Medulla oblongata (tissue), 1 donor: ENCODE results near the gene PI3.
"Not testable (repeated sequence)": the region's sequence is repeated elsewhere in the genome, so short reads cannot be mapped to it uniquely, and the experiment has no call there.

Experiments used
- DNase-seq: peaks from one replicate; pipeline ENCODE4 v3.0.0-alpha.2; 2015; ENCODE audit errors: extremely low spot score

The PI3 gene, protein sequence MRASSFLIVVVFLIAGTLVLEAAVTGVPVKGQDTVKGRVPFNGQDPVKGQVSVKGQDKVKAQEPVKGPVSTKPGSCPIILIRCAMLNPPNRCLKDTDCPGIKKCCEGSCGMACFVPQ

DNA sequence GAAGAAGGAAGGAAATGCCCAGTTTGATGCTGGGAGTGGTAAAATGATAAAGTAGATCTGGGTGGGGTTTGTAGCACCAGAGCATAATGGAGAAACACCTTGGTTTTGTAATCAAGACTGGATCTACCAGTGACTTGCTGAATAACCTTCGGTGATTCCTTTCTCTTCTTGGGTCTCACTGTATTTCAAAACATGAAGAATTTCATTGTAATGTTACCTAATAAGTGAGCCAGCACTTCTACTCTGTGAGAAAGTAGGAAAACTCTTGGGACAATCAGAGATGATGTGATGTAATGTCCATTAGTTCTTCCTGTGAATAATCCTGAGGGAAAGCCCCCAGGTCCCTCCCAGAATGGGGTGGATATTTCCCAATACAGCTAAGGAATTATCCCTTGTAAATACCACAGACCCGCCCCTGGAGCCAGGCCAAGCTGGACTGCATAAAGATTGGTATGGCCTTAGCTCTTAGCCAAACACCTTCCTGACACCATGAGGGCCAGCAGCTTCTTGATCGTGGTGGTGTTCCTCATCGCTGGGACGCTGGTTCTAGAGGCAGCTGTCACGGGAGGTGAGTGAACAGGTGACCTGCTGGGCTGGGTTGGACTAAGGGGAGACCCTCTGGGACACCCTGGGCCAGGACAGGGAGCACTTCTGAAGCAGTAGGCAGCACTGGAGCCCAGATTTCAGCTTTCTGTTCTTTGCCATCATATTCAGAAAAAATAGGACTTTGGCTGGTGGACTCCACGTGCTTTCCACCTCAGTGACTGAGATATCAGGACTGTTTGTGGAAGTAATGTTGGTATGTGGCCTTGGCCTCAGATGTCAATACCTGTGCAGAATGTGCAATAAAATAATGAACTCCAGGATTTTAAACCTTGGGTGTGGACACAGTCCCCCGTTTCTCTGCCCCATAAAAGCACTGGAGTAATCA, at the start of gene PI3:
Gene PI3, plus strand, starts transcription at position 469 of the 931 bp plus-strand sequence. Its CDS starts 21 bp downstream, at position 490.
- DNase-seq = no peak

DNA sequence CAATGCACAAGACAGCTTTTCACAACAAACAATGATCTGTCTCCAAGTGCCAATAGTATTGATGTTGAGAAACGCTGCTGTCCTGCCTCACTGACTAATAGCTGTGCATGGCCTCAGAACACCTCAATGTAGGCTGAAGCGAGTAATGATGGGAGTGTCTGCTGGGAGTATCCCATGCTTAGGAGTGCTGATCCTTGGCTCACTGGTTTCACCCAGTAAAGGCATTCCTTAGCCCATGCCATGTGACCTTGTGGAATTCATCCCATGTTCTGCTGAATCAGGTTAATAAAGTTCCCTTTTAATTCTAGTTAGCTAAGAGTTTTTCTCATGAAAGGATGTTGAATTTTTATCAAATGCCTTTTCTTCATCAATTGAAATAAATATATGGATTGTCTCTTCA, 46.6 kb upstream of the PI3 start:
- DNase-seq = no peak

DNA sequence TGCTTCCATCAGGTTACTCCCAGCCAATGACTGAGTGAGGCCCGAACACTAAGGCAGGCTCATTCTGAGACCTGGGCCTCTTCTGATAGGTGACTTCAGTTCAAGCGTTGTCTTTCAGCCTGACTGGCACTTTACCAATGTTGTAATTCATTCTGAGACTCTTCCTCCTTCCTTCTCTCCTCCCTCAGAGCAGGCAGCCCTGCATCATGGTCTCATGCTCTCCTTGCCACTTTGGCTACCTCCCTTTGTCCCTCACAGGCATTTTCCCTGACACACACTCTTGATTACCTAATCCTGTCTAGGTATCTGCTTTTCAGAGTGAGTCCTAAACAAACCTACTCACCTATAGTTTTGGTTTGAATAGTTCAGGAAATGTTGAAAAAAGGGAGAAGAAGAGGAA, 37.8 kb upstream of the PI3 start:
- DNase-seq = no peak

DNA sequence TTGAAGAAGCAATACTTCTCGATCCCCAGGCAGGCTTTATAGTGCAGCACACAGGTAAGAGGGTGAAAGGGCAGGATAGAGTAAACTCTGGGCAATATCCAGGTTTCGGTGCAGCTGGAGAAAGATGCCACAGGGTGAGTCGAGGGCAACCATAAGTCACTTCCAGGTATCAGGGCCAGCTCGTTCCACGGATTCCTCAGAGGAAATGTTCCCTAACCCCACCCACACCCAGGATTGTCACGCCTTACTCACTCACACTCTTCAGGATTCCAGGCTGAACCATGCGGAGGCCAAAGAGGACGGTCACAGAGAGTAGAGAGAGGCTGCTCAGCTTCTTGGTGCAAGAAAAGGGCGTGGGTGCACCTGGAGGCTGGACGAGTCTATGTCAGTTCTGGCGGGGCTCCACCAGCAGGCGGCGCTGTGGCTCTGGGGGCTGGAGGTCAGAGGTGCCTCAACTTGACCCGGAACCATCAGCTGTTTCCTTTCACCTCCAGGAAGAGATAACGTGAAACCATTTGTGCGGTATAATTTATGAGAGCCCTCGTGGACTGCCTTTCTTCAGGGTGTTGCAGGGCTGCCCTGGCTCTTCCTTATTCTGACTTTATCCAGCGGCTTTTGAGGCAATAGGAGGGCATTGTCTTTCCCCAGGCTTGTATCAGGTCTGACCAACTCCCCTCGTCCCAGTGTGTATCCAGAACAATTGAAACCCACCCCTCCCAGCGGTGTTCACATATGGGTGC, 36.0 kb upstream of the PI3 start:
- no peak for DNase-seq

DNA sequence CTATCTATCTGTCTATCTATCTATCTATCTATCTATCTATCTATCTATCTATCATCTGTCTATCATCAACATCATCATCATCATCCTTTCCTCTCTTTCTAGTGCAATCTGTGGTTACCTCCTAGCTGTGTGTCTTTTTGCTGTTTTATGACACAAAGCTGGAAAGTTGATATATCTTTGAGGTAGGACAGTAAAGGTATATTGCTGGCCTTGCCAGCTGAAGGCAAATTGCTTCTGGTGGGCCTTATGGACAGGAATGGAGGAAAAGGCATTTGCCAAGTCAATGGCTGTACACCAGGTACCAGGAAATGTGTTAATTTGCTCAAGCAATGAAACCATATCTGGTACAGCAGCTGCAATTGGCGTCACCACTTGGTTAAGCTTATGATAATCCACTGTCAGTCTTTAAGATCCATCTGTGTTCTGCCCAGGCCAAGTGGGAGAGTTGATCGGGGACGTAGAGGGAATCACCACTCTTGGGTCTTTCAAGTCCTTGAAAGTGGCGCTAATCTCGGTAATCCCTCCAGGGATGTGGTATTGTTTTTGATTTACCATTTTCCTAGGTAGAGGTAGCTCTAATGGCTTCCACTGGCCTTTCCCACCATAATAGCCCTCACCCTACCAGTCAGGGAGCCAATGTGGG, 34.8 kb upstream of the PI3 start:
- not testable (repeated sequence) for DNase-seq

DNA sequence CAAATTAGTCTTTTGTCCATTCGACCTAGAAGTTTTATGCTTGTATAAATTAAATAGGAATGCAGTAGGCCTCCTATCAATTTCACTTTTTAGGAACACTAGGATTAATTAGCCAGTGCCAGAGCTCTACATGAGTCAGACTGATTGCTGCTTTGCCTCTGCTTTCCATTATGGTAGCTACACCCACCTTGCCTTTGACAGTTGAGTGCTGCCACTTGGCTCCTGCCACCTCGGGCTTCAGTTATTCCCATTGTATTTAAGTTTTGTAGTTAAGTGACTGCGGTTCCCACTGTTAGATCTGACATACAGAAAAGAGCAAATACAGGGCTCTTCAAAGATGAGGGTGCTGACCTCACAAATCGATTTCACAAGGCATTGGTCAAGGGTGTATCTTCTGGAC, 33.9 kb upstream of the PI3 start:
- no peak for DNase-seq

DNA sequence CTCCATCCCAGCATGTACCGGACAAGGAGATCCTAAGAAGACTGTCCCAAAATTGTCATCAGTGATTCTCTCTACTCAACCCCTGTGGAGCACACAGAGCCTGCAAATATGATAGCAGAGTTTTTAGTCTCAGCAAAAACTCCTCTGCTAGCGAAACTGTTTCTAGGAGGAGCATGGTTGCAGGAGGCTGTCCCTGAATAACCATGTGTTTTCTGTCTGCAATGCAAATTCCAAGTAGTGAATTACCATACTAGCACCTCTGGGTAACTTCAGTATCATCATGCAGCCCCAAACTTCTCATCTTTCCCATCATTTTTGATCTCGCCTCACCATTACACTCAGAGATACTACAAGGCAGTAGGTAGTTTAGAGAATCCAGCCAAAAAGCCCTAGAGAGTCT, 25.6 kb upstream of the PI3 start:
- DNase-seq = no peak

DNA sequence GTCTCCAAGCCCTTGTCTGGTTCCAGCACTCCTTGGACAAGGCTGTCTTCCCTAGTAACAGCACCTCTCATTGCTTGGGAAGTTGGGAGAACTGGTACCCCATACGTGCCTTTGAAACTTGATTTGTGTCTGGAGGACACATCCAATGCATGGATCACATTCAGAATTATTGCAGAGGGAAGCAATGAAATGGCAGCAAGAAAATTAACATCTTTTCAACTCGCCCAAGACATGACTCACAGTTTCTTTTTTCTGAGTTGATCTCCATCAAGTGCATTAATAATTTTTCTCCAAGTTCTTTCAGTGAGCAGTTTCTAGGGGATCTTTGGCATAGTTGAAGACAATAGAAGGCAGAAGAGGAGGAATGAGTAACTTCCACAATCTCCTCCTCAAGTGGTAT, 22.3 kb upstream of the PI3 start:
- no peak for DNase-seq

DNA sequence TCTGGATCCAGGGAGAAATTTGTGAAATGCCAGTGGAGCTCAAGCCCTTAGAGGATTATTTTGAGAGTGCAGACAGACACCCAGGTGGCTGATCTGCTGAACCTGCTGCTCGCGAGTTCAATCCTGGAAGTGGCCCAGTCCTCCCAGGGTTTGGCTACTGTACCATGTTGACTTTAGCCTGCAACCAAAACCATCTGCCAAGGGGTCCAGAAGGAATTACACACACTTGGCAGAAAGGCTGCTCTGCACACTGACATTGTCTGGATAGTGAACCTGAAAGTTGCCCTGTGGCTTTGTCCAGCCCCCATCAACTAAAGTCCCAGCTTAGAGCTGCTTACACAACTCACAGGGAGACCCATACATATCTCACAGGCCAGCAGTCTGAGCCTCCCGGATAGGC, 21.6 kb upstream of the PI3 start:
- no peak for DNase-seq

DNA sequence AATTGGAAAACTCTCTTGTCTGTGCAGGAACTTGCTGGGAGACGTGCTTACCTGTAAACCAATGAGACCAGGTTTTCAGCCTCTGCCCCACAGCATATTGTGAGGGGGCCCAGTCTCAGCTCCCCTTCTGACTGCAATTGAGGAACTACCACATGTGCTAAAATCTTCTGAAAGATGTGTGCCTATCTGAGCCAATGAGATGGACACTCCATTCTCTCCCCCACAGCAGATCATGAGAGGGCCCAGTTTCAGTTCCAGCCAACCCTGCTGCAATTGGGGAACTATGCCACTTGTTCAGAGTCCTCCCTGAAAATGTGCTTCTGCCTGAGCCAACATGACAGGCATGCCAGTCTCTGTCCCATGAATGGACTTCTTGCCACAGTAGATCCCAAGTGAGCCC, 20.9 kb upstream of the PI3 start:
- peak; percentile 80 for DNase-seq

DNA sequence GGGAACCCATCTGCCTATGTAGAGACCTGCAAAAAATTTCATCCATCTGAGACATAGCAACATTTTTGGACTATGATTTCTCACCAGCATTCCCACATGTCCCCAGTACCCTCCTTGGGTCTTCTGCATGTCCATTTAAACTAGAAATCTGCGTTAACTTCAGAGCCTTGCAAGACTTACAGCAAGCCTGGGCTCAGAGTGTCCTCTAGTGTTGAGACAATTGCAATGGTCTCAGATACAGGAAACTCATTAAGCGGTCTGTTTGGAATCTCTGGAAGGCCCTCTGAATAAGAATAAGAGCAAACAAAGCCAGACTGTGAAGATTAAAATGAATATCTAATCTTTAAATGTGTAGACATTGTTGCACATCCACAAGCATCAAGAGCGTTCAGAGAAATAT, 20.5 kb upstream of the PI3 start:
- no peak for DNase-seq

DNA sequence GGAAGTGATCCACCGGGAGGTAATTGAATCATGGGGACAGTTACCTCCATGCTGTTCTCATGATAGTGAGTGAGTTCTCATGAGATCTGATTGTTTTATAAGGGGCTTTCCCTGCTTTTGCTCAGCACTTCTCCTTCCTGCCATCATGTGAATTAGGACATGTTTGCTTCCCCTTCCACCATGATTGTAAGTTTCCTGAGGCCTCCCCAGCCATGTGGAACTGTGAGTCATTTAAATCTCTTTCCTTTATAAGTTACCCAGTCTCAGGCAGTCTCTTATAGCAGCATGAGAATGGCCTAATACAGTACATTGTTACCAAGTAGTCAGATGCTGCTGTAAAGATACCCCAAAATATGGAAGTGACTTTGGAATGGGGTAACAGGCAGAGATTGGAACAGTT, 19.9 kb upstream of the PI3 start:
- DNase-seq = not testable (repeated sequence)

DNA sequence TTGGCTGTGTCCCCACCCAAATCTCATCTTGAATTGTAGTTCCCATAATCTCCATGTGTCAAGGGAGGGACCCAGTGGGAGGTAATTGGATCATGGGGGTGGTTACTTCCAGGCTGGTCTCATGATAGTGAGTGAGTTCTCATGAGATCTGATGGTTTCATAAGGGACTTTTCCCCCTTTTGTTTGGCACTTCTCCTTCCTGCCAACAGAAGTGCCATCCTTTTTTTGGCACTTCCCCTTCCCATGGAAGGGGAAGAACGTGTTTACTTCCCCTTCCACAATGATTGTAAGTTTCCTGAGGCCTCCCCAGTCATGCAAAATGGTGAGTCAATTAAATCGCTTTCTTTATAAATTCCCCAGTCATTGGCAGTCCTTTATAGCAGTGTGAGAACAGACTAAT, 18.0 kb upstream of the PI3 start:
- no peak for DNase-seq

DNA sequence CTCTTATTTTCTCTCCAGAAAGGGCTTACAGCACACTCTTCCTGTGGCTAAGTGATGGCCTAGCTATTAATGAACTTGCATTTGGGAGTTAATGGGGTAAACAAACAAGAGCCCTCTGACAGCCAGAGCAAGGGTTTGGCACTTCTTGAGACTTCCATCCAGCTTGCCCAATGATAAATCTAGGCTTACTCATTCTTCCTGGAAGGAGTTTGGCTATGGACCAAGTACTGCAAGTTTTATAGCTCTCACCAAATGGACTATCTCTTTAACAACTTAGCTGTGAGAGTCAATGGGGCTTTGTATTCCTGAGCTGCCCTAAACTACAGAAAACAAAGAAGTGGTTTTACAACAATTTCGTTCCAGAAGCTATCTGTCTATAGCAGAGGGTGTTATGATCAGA, 16.7 kb upstream of the PI3 start:
- DNase-seq = peak; percentile 59

DNA sequence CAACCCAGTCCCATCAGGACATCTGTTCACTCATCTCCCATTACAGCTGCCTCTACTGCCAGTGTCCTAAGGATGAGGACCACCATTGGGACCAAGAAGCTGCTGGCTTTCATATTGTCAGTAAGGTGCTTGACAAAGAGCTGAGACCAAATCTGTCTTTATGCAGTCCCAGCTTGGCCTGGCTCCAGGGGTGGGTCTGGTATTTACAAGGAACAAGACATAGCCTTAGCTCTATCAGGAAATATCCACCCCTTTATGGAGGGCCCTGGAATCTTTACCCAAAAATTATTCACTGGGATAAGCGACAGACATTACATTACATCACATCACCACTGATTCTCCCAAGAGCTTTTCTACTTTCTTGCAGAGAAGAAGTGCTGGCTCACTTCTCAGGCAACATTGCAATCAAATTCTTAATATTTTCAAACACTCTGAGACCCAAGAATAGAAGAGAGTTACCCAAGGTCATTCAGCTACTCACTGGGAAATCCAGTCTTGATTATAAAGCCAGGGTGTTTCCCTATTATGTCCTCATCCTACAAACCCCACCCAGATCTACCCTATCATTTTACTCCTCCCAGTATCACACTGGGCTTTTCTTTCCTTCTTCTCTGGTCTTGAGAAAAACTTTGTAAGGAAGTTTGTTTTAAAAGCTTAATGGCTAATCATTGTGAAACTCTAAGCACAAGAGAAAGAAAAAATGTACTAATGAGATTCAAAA, 11.5 kb upstream of the PI3 start:
- DNase-seq = no peak

DNA sequence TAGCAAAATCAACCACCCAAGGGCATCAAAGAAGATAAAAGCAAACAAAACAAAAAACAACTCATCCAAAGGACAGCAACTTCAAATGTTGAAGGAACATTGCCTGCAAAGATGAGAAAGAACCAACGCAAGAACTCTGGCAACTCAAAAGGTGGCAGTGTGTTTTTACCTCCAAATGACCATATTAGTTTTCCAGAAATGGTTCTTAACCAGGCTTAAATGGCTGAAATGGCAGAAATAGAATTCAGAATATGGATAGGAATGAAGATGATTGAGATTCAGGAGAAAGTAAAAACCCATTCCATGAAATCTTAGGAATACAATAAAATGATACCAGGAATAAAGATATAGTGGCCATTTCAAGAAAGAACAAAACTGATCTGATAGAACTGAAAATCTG, 9.8 kb upstream of the PI3 start:
- DNase-seq = no peak

DNA sequence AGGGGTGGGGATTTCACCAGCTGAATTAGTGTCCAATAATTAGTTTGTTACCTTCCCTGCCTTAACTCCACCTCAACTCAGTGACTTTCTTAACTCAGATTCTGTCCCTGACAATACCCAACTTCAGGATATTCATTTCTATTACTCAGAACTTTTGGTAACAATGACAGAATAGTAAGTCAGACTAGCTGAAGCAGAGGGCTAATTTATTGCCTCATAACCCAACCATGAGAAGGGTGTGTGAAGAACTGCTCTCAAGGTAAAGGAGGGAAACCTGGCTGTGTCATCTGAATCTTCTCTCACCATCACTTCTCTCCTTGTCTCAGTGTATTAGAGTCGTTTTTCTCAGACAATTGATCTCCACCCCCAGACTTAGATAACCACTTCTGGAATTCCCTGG, 1.2 kb upstream of the PI3 start:
- DNase-seq = no peak

DNA sequence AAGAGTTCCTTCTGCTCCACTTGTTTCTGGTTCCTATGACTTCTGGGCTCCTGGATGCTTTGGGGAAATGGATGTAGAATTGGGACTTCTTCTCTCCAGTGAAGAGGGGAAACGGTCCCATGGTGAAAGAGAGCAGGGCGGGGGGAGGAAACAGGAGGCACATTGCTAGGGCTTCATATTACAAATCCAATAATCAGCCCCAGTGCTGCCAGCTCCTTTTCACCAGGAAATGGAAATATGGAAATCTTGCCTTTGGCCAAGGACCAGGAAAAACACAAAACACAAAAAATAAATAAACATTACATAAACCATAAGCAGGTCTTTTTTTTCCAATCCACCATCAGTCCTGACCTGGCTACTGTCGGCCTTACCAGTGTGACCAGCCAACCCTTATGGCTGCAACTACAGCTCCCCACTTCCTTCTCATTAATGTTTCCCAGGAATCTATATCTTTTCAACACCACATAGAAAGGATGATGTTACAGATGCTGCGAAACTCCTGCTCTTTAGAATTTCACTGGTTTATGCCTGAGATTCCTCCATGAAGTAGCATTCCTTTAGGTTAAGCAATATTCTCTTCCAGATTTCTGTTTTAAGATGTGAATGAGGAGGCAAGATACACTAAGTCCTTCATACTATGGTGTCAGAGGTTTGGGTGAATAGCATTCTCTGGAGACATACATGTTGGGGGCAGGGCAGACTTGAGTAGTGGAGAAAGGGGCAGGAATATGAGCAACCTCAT, 2.0 kb downstream of the PI3 start:
- no peak for DNase-seq

DNA sequence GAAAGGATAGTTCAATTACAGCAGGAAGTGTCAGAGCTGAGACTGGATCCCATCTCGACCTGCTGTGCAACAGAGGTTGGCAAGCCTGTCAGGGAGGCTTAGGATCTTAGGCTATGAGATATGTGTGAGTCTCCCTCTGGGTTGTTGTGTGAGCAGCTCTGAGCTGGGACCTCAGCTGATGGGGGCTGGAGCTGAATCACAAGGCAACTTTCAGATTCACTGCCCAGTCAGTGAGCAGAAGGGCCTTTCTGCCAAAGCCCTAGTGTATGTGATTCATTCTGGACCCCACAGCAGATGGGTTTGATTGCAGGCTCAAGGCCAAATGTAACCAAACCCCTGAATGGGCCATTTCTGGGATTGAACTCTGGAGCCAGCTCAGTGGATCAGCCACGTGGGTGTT, 4.5 kb downstream of the PI3 start:
- no peak for DNase-seq

DNA sequence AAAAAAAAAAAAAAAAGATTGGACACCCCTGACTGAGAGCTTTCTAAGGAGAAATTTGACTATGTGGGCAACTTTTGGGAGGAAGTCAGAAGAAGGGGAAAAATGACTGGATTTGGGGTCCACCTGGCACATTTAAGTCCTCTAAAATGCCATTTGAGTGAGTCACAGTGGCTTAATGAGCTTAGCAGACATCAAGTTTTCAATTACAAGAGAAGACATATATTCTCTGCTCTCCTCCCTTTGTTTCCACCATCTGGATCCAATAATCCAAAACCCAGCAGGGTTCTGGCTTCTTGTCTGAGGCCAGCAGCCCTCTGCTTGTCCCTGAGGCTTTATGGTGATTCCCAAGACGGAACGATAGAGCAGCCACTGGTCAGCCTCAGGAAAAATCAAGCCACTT, 6.9 kb downstream of the PI3 start:
- no peak for DNase-seq

DNA sequence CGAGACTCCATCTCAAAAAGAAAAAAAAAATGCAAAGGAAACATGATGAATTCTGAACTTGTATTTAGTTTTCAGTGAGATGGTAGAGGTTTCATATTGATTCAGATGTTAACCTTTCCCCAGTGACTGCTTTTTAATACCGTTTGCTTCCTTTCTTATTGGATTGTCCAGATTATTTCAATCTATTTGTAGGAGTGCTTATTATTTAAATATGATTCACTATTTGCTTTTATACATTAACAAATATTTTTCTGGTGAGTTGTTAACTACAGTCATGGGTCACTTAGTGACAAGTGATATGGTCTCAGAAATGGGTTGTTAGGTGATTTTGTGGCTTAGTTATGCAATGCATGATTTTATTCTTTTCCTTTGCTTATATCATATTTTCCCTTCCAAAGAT, 8.4 kb downstream of the PI3 start:
- DNase-seq = no peak
